ENCODE measurements around the gene SCN4B.

- TF ChIP-seq POLR2A (IDR thresholded peaks at IDR 0.05; ENCODE audit: extremely low read depth, insufficient read length): no peak
- no peak for TF ChIP-seq CTCF (IDR thresholded peaks at IDR 0.05; ENCODE audit: low read depth, low read length)
- TF ChIP-seq MYC (IDR thresholded peaks at IDR 0.05; ENCODE audit: low read depth, low read length): no peak
Measured at GRCh38 chr11:118161786-118162185, 9.2 kb upstream of the SCN4B start.
